Chondrocyte (in vitro differentiated cells): ENCODE data around the gene USP10. TPM values are rescaled to one million over a fixed set of nuclear protein-coding genes. Genes with fewer than 3 reads are reported as not detected.

Experiments used
- DNase-seq: peaks from one replicate; pipeline ENCODE4 v3.0.0; 2021; ENCODE audit warnings: mixed read lengths, low spot score
- H3K27ac Mint-ChIP-seq: one replicate; pipeline ENCODE4 v1.8.0; 2021; ENCODE audit warnings: mild to moderate bottlenecking, moderate library complexity, mixed read lengths; ENCODE audit not compliant: unreplicated experiment
- H3K27me3 Mint-ChIP-seq: 2 replicates; pipeline ENCODE4 v1.8.0; 2021; ENCODE audit warnings: low read depth, mixed read lengths
- H3K36me3 Mint-ChIP-seq: 2 replicates; pipeline ENCODE4 v1.8.0; 2021; ENCODE audit warnings: low read depth, mixed read lengths
- H3K4me1 Mint-ChIP-seq: 2 replicates; pipeline ENCODE4 v1.8.0; 2021; ENCODE audit warnings: low read depth, mild to moderate bottlenecking, mixed read lengths
- H3K4me3 Mint-ChIP-seq: one replicate; pipeline ENCODE4 v1.8.0; 2021; ENCODE audit warnings: mild to moderate bottlenecking, moderate library complexity, mixed read lengths; ENCODE audit not compliant: unreplicated experiment
- H3K9me3 Mint-ChIP-seq: 2 replicates; pipeline ENCODE4 v1.8.0; 2021; ENCODE audit warnings: low read depth, mixed read lengths
- CTCF ChIP-seq: fragments of 200-600 bp; sonication (generic); IDR thresholded peaks from 2 replicates; pipeline ENCODE4 v1.5.0; 2021; ENCODE audit warnings: antibody characterized with exemption, mild to moderate bottlenecking, moderate library complexity
- total RNA-seq: library from RNA; stranded (reverse); gene quantifications from 3 replicates; pipeline ENCODE4 v1.2.1, GENCODE V29; 2021

The USP10 gene
- total RNA-seq, 1 donor from 2014 or later: 43.0 TPM

DNA sequence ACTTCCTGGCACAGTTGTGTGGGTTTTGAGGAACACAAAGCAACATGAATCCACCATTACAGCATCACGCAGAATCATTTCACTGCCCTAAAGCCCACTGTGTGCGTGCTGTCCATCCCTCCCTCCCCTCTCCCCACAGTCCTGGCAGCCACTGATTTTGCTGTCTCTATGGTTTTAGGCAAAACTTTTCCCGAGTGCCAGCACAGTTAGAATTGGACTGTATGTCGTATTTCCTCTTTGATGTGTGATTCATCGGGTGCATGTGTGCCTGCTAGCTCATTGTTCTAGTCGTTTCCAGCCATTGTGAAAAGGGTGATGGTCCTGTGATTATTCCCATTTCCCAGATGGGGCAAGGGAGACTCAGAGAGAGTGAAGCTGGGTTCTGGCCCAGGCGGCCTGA, 38.8 kb upstream of the USP10 start:
- no peaks in the 10 kb centered on the region for H3K9me3 Mint-ChIP-seq
- no peak overlapping the region for H3K4me3 Mint-ChIP-seq
- H3K4me1 Mint-ChIP-seq: no peaks in the 10 kb centered on the region
- no peak overlapping the region for H3K27ac Mint-ChIP-seq
- peaks cover 56% of the 10 kb centered on the region for H3K36me3 Mint-ChIP-seq
- DNase-seq: no peak
- no peaks in the 10 kb centered on the region for H3K27me3 Mint-ChIP-seq
- TF ChIP-seq CTCF: no peak

DNA sequence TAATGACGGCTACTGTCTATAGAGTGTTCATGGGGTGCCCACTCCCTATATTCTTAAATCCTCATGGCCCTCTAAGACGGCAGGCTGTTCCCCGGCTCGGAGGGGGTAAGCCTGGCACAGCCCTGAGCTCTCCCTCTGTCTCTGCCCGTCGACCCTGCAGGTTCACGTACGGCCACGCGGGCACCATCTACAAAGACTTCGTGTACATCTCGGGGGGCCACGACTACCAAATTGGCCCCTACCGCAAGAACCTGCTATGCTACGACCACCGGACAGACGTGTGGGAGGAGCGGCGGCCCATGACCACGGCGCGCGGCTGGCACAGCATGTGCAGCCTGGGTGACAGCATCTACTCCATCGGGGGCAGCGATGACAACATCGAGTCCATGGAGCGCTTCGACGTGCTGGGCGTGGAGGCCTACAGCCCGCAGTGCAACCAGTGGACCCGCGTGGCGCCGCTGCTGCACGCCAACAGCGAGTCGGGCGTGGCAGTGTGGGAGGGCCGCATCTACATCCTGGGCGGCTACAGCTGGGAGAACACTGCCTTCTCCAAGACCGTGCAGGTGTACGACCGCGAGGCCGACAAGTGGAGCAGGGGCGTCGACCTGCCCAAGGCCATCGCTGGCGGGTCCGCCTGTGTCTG, 38.3 kb upstream of the USP10 start:
- Mint-ChIP-seq H3K36me3 (peaks cover 56% of the 10 kb centered on the region), H3K4me1 (no peaks in the 10 kb centered on the region), H3K9me3 (no peaks in the 10 kb centered on the region), H3K27ac (no peak overlapping the region), H3K27me3 (no peaks in the 10 kb centered on the region), H3K4me3 (no peak overlapping the region)
- DNase-seq: no peak
- no peak for TF ChIP-seq CTCF

DNA sequence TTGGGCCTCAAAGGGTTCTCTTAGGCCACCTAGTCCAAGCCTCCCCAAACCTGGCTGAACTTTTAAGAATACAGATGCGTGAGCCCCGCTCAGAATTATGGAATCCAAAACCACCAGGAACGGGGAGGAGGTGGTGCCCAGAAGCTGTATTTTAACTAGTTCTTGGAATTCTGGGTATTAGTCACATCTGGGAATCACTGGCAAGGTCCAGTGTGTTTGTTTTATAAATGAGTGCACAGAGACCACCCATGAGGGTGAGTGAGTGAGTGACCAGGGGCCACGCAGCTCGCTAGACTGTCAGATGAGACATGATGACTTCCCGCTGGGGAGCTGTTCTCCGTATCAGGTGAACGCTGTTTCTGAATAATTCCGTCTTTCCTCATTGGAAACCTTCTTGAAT, 37.3 kb upstream of the USP10 start:
- H3K27ac Mint-ChIP-seq: no peak overlapping the region
- no peak for TF ChIP-seq CTCF
- H3K36me3 Mint-ChIP-seq: peaks cover 49% of the 10 kb centered on the region
- H3K4me1 Mint-ChIP-seq: no peaks in the 10 kb centered on the region
- no peaks in the 10 kb centered on the region for H3K9me3 Mint-ChIP-seq
- DNase-seq: no peak
- H3K27me3 Mint-ChIP-seq: no peaks in the 10 kb centered on the region
- no peak overlapping the region for H3K4me3 Mint-ChIP-seq

- Mint-ChIP-seq H3K27me3 (no peaks in the 10 kb centered on the region), H3K4me3 (no peak overlapping the region), H3K36me3 (peaks cover 40% of the 10 kb centered on the region), H3K27ac (no peak overlapping the region), H3K9me3 (no peaks in the 10 kb centered on the region), H3K4me1 (no peaks in the 10 kb centered on the region)
- TF ChIP-seq CTCF: no peak
- no peak for DNase-seq
Observed at GRCh38 chr16:84663433-84664101, 36.2 kb upstream of the USP10 start.

DNA sequence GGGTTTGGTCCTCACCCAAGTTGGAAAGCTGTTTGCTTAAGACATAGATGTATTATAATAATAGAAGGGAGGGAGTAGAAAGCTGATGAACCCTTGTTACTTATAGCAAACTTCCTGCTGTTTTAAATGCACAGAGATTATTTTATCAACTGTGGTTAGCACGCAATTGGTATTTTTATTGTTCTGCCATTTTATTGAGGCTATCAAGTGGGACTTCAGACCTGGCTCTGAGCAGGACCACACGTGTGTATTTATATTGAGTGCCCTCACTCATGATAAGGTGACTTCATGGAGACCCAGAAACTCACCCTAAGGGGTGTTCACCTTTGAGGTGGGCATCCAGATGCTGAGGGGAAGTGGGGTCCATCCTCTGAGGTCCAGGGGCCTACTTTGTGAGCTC, 34.4 kb upstream of the USP10 start:
- no peak for TF ChIP-seq CTCF
- H3K9me3 Mint-ChIP-seq: no peaks in the 10 kb centered on the region
- no peak overlapping the region for H3K27ac Mint-ChIP-seq
- H3K4me3 Mint-ChIP-seq: no peak overlapping the region
- H3K27me3 Mint-ChIP-seq: no peaks in the 10 kb centered on the region
- H3K36me3 Mint-ChIP-seq: peaks cover 26% of the 10 kb centered on the region
- DNase-seq: no peak
- H3K4me1 Mint-ChIP-seq: no peaks in the 10 kb centered on the region
